RWPE1 (cell line): ENCODE results near the gene SLC20A1.
A peak's percentile ranks its signal among the peaks of the same experiment; 100 is the strongest.

Experiments used
- CTCF ChIA-PET: fragments of 350-600 bp; sonication (Branson Sonifier 250); formaldehyde crosslinking; extraction: SDS; loops from one replicate; lab custom pipeline; 2021; lab: Yijun Ruan, JAX
- POLR2A ChIA-PET: fragments of 400-600 bp; formaldehyde crosslinking; extraction: SDS; loops from one replicate; lab custom pipeline; 2020; ENCODE audit warnings: antibody characterized with exemption; ENCODE audit not compliant: low non-redundant PET; lab: Yijun Ruan, JAX
- DNase-seq: peaks from one replicate; pipeline ENCODE4 v3.0.0; 2012; ENCODE audit warnings: low spot score
- H3K27ac ChIP-seq: fragments of 450-650 bp; 2 replicates; pipeline ENCODE4 v1.5.1; 2017
- TF ChIP-seq, protein P1 (sequence below): fragments of 450-650 bp; conservative IDR thresholded peaks from 2 replicates; pipeline ENCODE4 v1.5.1; 2017; ENCODE audit warnings: low read depth, mild to moderate bottlenecking

Gene SLC20A1

DNA sequence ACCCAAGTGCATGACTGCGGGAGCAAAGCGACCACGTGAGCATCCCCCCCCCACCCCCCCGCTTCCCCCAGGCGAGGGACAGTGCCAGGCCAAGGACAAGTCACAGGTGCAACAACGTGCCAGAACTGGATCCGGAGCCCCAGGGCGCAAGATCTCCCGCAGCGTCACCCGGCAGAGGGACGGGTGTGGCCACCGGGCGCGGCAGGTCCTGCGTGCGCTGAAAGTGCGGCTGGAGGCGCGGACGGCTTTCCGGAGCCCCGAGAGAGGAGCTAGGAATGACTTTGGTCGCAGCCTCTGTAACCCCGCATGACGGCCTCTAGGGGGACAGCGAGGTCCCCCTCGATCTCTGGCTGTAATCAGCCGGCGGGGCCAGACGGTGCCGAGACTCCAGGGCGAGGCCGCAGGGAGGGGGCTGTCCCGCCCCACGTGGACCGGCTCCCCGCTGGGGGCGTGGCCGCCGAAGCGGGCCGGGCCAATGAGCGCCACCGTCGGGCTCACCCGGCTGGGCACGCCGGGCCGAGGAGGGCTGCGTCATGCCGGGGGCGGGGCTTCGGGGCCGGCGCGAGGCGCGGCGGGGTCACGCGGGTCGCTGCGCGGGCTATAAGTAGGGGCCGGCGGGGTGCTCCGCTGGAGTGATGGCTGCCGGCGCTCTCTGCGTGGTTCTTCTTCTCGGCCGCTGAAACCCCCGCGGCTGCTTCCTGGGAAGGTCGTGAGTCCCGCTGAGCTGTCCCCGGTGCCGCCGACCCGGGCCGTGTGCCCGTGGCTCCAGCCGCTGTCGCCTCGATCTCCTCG is at the start of gene SLC20A1:
Gene SLC20A1, plus strand, starts transcription at position 630 of the 792 bp plus-strand sequence. CDS start 890 bp downstream, outside the sequence.
- peak within 1 kb of the TSS; percentile 95 for H3K27ac ChIP-seq
- POLR2A ChIA-PET = interaction anchor here (0.5 to 2.5 kb wide), 6 partner anchors 18 to 670 kb away, joined by 3 to 11 read pairs (median 6); no protein-coding TSS in a partner anchor
- TF ChIP-seq, protein P1, sequence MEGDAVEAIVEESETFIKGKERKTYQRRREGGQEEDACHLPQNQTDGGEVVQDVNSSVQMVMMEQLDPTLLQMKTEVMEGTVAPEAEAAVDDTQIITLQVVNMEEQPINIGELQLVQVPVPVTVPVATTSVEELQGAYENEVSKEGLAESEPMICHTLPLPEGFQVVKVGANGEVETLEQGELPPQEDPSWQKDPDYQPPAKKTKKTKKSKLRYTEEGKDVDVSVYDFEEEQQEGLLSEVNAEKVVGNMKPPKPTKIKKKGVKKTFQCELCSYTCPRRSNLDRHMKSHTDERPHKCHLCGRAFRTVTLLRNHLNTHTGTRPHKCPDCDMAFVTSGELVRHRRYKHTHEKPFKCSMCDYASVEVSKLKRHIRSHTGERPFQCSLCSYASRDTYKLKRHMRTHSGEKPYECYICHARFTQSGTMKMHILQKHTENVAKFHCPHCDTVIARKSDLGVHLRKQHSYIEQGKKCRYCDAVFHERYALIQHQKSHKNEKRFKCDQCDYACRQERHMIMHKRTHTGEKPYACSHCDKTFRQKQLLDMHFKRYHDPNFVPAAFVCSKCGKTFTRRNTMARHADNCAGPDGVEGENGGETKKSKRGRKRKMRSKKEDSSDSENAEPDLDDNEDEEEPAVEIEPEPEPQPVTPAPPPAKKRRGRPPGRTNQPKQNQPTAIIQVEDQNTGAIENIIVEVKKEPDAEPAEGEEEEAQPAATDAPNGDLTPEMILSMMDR = peak; percentile 46
- CTCF ChIA-PET = interaction anchor here (0.6 to 2.3 kb wide), 8 partner anchors 18 to 93 kb away, joined by 3 to 7 read pairs (median 4); no protein-coding TSS in a partner anchor
- DNase-seq = peak; percentile 96

DNA sequence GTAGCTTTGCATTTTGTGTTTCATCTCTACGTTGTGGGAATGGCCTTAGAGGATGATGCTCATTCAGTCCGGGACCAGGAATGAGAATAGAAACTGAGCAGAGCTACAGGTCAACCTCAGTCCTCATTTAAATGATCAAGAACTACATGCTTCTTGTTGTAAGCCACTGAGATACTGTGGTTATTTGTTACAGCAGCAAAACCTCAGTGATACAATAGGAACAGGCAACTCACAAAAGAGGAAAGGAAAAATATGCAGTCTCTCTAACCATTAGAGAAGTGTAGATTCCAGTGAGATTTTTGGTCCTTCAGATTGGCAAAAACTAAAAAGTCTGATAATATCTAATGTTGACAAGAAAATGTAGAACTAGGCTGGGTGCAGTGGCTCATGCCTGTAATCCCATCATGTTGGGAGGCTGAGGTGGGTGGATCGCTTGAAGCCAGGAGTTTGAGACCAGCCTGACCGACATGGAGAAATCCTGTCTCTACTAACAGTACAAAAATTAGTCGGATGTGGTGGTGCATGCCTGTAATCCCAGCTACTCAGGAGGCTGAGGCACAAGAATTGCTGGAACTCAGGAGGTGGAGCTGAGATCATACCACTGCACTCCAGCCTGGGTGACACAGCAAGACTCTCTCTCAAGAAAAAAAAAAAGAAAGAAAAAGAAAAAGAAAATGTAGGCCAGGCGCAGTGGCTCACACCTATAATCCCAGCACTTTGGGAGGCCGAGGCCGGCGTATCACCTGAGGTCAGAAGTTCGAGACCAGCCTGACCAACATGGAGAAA is 48.0 kb upstream of the SLC20A1 start:
- no peak overlapping the region for H3K27ac ChIP-seq
- ChIA-PET CTCF (interaction anchor here (0.5 to 4.1 kb wide), 3 partner anchors 118 to 145 kb away, joined by 4 to 54 read pairs (median 7); no protein-coding TSS in a partner anchor), POLR2A (no interaction called here)
- no peak for DNase-seq
- TF ChIP-seq, protein P1 = no peak

DNA sequence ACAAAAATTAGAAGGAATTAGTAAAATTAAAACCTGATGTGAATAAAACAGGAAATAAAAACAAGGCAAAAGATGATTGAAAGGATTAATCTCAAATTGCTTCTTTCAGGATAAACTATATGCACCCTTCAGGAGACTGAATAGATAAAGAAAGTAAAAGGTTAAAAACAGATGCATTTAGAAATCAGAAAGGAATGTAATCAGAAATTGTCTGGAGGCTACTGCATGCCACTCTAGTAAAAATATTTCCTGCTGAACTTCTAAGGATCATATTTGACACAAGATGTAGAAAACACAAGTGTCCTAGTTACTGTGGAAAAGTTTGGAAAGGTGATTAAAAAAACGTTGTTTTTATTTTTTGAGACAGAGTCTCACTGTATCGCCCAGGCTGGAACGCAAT is 45.1 kb upstream of the SLC20A1 start:
- POLR2A ChIA-PET = interaction anchor here (0.5 kb wide), 1 partner anchor 24 kb away, joined by 3 read pairs; no protein-coding TSS in a partner anchor
- DNase-seq = no peak
- no peak overlapping the region for H3K27ac ChIP-seq
- CTCF ChIA-PET = interaction anchor here (0.5 to 4.1 kb wide), 18 partner anchors 14 to 661 kb away, joined by 3 to 54 read pairs (median 3); partner anchors contain the start of gene CHCHD5
- TF ChIP-seq, protein P1 = no peak

- CTCF ChIA-PET = no interaction called here
- H3K27ac ChIP-seq = no peak overlapping the region
- POLR2A ChIA-PET = interaction anchor here (0.7 kb wide), 1 partner anchor 172 kb away, joined by 5 read pairs; no protein-coding TSS in a partner anchor
- no peak for DNase-seq
- TF ChIP-seq, protein P1 = no peak
Measured at GRCh38 chr2:112601754-112602153, 44.0 kb upstream of the SLC20A1 start.

DNA sequence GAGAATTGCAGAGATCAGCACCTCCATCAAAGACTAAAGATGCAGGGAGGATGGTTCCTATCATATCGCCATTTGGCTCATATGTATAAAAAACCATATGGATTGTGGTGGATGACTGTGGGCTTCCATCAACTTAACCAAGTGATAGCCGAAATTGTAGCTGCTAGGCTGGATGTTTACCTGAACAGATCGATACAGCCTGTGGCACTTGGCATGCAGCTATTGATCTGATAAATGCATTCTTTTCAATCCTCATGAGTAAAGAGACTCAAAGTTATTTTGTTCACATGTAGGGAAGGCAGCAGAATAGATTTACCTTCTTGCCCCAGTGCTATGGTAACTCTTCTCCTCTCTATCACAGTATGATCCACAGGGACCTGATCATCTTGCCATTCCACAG is 42.8 kb upstream of the SLC20A1 start:
- no peak overlapping the region for H3K27ac ChIP-seq
- TF ChIP-seq, protein P1 = no peak
- POLR2A ChIA-PET = no interaction called here
- DNase-seq = no peak
- CTCF ChIA-PET = interaction anchor here (0.7 to 1.1 kb wide), 2 partner anchors 38 to 124 kb away, joined by 3 read pairs; no protein-coding TSS in a partner anchor

- DNase-seq = no peak
- ChIA-PET CTCF (interaction anchor here (0.6 to 1.1 kb wide), 2 partner anchors 18 to 124 kb away, joined by 3 to 8 read pairs; no protein-coding TSS in a partner anchor), POLR2A (no interaction called here)
- TF ChIP-seq, protein P1 = no peak
- no peak overlapping the region for H3K27ac ChIP-seq
Measured at GRCh38 chr2:112603731-112604130, 42.0 kb upstream of the SLC20A1 start.
